GM21825 (cell line): Measurements from ENCODE around the gene PDZRN4.
"Not testable (repeated sequence)": the region's sequence is repeated elsewhere in the genome, so short reads cannot be mapped to it uniquely, and the experiment has no call there.

Source experiments
- ATAC-seq: cut with Tn5 transposase; IDR thresholded peaks from one replicate; pipeline ENCODE4 v1.9.1; 2021; ENCODE audit warnings: mild to moderate bottlenecking, moderate library complexity; ENCODE audit not compliant: unreplicated experiment

The PDZRN4 gene

DNA sequence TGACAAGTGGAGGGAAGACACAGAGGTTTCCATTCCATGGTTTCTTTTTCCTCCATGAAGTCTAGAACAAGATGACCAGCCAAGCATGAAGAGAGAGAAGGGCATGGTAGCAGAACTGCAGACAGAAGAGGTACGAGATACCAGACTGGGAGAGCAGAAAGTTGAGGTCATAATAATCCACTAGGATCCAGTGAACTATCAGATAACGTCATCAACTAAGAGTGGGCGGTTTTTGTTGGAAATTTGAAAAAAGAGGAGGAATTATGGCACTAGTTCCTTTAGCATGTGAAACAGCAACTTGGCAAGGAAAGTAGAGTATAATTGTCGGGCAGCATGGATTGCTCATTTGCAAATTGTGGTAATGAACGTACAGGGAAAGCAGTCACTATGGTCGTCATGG is 357.6 kb downstream of the PDZRN4 start:
- no peak for ATAC-seq

GRCh38 chr12:41547071-41547470 is 359.0 kb downstream of the PDZRN4 start:
- not testable (repeated sequence) for ATAC-seq

- no peak for ATAC-seq
Measured at GRCh38 chr12:41548926-41549325, 360.8 kb downstream of the PDZRN4 start.

DNA sequence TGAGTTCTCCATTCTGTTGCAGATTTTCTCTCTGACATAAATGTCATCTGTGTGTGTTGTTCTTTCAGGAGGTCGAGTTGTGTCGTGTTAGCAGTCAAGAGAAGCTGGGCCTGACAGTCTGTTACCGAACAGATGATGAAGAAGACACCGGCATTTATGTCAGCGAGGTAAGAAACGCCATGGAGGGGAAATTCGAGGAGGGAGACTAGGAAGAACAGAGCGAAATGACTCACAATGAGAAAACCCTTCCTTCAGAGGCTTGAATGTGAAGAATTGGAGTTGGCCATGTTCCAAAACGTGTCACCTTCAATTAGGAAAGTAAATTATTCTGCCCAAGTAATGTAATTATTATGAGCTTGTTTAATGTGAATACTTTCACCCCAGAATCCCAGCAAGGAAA is 364.5 kb downstream of the PDZRN4 start:
- no peak for ATAC-seq

DNA sequence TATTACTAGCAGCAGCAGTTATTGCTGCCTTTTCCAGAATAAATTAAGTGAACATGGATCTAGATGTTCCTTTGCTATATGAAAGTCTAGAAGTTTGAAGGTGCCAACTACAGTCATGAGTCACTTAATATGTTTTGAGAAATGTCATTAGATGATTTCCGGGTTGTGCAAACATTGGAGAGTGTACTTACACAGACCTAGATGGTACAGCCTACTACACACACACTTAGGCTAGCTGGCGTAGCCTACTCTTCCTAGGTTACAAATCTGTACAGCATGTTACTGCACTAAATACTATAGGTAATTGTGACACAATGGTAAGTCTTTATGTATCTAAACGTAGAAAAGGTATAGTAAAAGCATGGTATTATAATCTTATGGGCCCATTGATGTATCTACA is 368.1 kb downstream of the PDZRN4 start:
- ATAC-seq, result no peak

DNA sequence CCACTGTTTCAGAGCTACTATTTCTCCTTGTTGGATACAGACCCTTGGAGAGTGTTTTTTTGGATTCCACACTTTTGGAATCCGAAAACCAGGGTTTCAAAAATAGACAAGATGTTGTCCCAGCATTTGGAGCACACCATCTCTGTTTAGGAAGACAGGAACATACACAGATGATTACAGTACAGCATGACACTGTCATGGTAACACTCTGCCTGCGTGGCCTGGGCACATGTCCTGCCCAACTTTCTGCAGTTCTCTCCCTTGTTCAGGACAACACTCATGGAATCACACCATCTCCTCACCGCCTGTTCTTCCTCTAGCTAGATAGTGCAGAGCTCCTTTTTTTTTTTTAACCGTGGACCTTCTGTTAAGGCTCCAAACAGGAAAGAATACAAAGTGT is 369.2 kb downstream of the PDZRN4 start:
- ATAC-seq, result no peak

- ATAC-seq, result no peak
Measured at GRCh38 chr12:41558671-41559070, 370.6 kb downstream of the PDZRN4 start.

GRCh38 chr12:41563051-41563450 is 374.9 kb downstream of the PDZRN4 start:
- no peak for ATAC-seq

GRCh38 chr12:41564816-41565215 is 376.7 kb downstream of the PDZRN4 start:
- ATAC-seq, result no peak

- no peak for ATAC-seq
Measured at GRCh38 chr12:41566703-41567102, 378.6 kb downstream of the PDZRN4 start.

DNA sequence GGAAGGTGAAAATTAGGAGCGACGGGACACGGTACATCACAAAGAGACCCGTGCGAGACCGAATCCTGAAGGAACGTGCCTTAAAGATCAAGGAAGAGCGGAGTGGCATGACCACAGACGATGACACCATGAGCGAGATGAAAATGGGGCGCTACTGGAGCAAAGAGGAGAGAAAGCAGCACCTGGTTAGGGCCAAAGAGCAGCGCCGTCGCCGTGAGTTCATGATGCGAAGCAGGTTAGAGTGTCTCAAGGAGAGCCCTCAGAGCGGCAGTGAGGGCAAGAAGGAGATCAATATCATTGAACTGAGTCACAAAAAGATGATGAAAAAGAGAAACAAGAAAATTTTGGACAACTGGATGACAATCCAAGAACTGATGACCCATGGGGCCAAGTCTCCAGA is 385.3 kb downstream of the PDZRN4 start:
- no peak for ATAC-seq

DNA sequence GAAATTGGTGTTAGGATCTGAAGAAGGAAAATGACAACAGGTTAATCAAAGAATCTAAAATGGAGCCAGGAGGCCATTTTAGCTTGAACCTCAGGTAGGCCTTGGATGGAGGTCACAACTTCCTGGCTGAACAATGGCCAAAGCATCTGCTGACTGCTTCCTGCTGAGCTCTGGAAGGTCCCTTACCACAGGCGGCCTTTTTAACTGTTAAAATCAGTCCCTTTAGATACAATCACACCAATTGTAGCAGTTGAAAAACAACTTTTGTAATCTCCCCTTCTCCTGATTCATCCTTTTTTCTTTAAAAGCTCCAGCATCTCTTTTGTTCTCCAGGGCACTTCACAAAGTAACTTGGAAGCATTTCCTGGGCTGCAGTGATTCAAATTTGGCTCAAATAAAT is 388.8 kb downstream of the PDZRN4 start:
- ATAC-seq, result no peak

- no peak for ATAC-seq
Measured at GRCh38 chr12:41577995-41578394, 389.9 kb downstream of the PDZRN4 start.

- no peak for ATAC-seq
Measured at GRCh38 chr12:41585784-41586183, 397.7 kb downstream of the PDZRN4 start.

DNA sequence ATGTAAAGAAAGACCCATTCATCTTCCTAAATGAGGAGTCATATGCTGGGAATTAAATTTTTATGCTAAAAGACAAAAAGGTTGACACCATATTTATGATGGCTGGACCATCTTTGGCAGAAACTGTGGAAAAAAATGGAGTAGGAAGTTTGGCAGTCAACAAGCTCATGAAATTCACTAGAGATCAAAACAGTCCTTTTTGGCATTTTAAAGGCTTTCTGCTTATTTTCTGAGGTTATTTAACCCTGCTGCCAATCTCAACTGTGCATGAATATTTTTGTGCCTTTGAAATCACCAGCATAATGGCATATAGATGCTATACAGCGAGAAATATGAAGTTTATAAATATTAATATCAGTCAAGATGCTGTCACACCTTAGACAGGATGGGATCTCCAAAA is 399.5 kb downstream of the PDZRN4 start:
- ATAC-seq, result no peak

DNA sequence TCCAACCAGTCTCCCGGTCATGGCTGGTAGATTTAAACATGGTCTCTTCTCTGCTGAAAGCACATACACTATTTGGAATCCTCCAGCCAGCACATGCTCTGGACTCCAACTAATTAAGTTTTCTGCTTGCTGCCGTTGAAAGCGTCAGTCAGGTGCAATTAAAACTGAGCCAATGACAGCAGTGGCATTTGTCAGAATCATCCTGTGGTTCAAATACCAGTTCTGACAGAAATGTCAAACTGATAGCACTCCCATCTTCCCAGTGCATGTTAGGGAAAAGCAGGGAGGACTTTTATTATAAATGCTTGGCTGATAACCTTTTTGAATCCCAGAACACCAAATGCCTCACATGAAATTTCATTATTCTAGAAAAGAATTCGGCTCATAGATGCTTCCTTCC is 401.8 kb downstream of the PDZRN4 start:
- ATAC-seq, result no peak

DNA sequence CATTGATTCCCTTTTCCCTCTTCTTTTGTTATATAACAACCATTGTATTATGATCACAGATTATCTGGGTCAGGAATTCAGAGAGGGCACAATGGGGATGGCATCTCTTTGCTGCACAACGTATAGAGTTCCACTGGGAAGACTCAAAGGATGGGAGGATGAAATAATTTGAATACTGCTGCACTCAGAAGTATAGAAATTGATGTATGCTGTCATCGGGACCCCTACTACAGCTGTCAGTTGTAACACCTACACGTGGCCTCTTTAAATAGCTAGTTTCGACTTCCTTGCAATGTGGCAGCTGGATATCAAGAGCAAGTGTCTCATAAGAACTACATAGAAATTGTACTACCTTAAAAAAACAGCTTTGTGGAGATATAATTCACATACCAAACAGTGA is 408.1 kb downstream of the PDZRN4 start:
- no peak for ATAC-seq

DNA sequence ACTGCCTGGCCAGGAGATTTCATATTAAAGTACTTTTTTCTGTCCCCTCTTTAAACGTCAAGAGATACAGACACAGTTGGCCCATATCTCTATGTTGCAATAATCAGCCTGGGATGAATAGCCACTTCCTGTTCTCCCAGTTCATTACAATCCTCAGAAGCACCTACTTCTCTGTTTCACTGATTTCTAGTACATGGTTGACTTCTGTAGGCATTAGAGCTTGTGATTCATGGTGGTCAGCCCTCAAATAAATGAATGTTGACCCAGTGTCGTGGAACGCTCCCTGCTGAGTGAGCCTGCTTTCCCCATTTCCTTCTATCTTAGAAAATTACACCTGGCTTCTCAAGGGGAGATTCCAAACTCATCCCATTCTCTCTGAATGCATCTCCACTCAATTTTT is 416.7 kb downstream of the PDZRN4 start:
- ATAC-seq, result no peak

- ATAC-seq, result no peak
Measured at GRCh38 chr12:41605545-41606305, 417.6 kb downstream of the PDZRN4 start.

DNA sequence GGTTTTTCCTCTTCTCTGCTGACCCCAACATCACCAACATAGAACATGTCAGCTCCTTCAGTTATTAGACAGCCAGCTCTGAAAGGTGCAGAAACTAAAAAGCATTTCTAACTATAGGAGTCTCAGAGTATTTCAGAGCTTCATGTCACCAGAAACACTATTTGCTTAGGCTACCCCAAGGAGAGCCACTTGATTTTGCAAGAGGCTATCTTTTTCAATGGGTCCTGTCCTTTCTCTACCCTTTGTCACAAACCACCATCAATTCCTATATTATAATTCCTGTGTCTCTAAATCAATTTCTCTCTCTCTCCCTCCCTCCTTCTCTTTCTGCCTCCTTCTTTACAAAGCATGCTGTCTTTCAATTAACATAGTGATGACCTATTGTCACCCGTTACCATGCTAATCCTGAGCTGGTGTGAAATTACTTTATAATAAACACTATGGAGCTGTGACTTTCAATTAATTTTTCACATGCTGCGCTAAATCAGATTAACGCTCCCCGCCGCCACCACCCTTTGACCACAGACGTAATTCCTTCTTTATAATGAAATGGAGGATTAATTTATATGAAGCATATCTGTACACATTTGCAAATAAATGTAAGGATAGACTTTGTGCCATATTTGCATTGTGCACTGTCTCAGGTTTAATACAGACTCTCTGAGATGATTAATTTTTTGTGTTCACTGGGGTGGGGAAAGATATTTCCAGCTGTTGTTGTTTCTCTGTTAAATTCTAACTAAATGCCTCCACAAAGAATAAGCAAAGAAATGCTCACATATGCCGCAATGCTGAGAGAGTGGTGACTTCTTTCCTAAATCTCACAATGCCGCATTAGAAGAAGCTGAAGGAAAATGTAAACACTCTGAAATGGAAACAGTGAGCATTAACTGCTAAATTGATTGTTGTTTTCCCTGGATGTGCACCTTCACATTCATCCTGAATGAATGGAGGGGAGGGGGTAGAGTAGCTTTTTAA is 418.6 kb downstream of the PDZRN4 start:
- ATAC-seq, result no peak

DNA sequence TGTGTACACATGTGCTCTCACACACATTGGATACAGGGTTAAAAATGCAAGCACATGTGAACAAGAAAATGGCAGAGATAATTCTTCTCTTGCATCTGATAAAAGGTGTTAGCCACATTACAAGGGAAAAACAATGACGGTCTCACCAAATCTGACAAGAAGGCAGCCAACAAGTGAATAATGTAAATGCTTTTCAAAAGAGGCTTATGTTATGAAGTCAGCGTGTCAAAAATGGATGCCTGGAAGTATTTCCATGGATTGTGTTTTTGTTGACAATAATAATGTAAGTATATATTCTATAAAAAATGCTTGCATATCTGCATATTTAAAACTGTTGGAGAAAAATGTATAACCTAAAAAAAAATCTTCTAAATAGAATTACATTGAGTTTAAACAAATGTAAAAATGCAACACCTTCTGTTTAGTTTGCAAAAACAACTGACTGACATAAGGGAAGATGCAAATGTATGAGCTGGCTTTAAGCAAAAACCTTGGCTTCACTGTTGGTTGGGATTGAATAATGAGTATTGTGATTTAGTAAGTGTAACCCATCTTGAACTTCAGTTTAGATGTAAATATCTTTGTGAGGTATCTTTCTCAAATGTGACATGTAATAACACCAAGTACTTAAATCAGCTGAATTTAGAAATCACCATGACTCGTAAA is 424.9 kb downstream of the PDZRN4 start:
- ATAC-seq, result no peak
